IMR-90 (cell line): ENCODE data around the gene ADM5. TPM values are rescaled to one million over a fixed set of nuclear protein-coding genes. Genes with fewer than 3 reads are reported as not detected.

Experiments used
- ATAC-seq: fragments of 200-7000 bp; cut with Tn5 transposase; 2 replicates; pipeline ENCODE4 v1.9.1; 2020; ENCODE audit warnings: low read depth, mild to moderate bottlenecking, moderate library complexity
- BruUV-seq: library from RNA; stranded (reverse); fragments of 400-500 nt; replicated peaks from 2 replicates; lab custom pipeline; 2021; lab: Mats Ljungman, UMichigan
- CTCF ChIA-PET: fragments of 300-600 bp; formaldehyde crosslinking; extraction: SDS; loops from one replicate; lab custom pipeline; 2021; ENCODE audit warnings: antibody characterized with exemption; lab: Yijun Ruan, JAX
- POLR2A ChIA-PET: fragments of 300-600 bp; sonication (Branson Sonifier 250); formaldehyde crosslinking; loops from one replicate; lab custom pipeline; 2022; ENCODE audit warnings: antibody characterized with exemption; ENCODE audit not compliant: unreplicated experiment; lab: Charles Lee
- DNase-seq: peaks from one replicate; pipeline ENCODE4 v3.0.0; 2013
- H2AFZ ChIP-seq: replicated peaks from 2 replicates; pipeline ENCODE3; 2013; ENCODE audit warnings: low read length, mild to moderate bottlenecking; ENCODE audit not compliant: poor library complexity
- H2AK5ac ChIP-seq: 2 replicates; pipeline ENCODE4 v1.6.1; 2013; ENCODE audit warnings: low read depth, low read length, inconsistent platforms
- H2AK9ac ChIP-seq: replicated peaks from 2 replicates; pipeline ENCODE3; 2013; ENCODE audit warnings: mild to moderate bottlenecking, low read depth, low read length, moderate library complexity; ENCODE audit not compliant: poor library complexity
- H2BK120ac ChIP-seq: 2 replicates; pipeline ENCODE4 v1.6.1; 2013; ENCODE audit warnings: low read depth, low read length, inconsistent platforms
- H2BK15ac ChIP-seq: 3 replicates; pipeline ENCODE4 v1.6.1; 2013; ENCODE audit warnings: low read depth, low read length, inconsistent platforms
- H2BK20ac ChIP-seq: 2 replicates; pipeline ENCODE4 v1.6.1; 2013; ENCODE audit warnings: low read depth, mild to moderate bottlenecking, inconsistent platforms, low read length, moderate library complexity
- H2BK5ac ChIP-seq: 2 replicates; pipeline ENCODE4 v1.6.1; 2013; ENCODE audit warnings: mild to moderate bottlenecking, low read depth, low read length, inconsistent platforms; ENCODE audit not compliant: poor library complexity, severe bottlenecking
- H3K14ac ChIP-seq: replicated peaks from 2 replicates; pipeline ENCODE4 v1.6.1; 2013; ENCODE audit warnings: low read depth, low read length, inconsistent platforms
- H3K18ac ChIP-seq: 2 replicates; pipeline ENCODE4 v1.6.1; 2013; ENCODE audit warnings: low read depth, low read length, control low read depth
- H3K23ac ChIP-seq: 2 replicates; pipeline ENCODE4 v1.6.1; 2013; ENCODE audit warnings: low read depth, low read length, inconsistent platforms
- H3K27ac ChIP-seq: 2 replicates; pipeline ENCODE4 v1.5.1; 2013; ENCODE audit warnings: mild to moderate bottlenecking, control low read depth, low read length; ENCODE audit not compliant: insufficient read depth
- H3K27me3 ChIP-seq: 2 replicates; pipeline ENCODE4 v1.6.1; 2013; ENCODE audit warnings: low read length; ENCODE audit not compliant: control insufficient read depth, insufficient read depth
- H3K36me3 ChIP-seq: 2 replicates; pipeline ENCODE4 v1.6.1; 2013; ENCODE audit warnings: low read length, mixed read lengths; ENCODE audit not compliant: control insufficient read depth, insufficient read depth
- H3K4ac ChIP-seq: 2 replicates; pipeline ENCODE4 v1.6.1; 2013; ENCODE audit warnings: low read depth, low read length, inconsistent platforms
- H3K4me1 ChIP-seq: 2 replicates; pipeline ENCODE4 v1.6.1; 2013; ENCODE audit warnings: low read length, mixed read lengths; ENCODE audit not compliant: control insufficient read depth, insufficient read depth
- H3K4me2 ChIP-seq: 2 replicates; pipeline ENCODE4 v1.6.1; 2013; ENCODE audit warnings: low read depth, mild to moderate bottlenecking, control low read depth, low read length, moderate library complexity
- H3K4me3 ChIP-seq: 2 replicates; pipeline ENCODE4 v1.5.1; 2013; ENCODE audit warnings: low read depth, mild to moderate bottlenecking, control low read depth, low read length, moderate library complexity; ENCODE audit not compliant: insufficient read depth
- H3K56ac ChIP-seq: 2 replicates; pipeline ENCODE4 v1.6.1; 2013; ENCODE audit warnings: low read length, inconsistent platforms; ENCODE audit not compliant: insufficient read depth; ENCODE audit errors: extremely low read depth
- H3K79me1 ChIP-seq, 2 experiments: 2 replicates each; pipeline ENCODE4 v1.6.1; 2013; ENCODE audit warnings: low read length in 2 of 2, inconsistent platforms in 1 of 2, low read depth in 1 of 2
- H3K9ac ChIP-seq: 2 replicates; pipeline ENCODE4 v1.6.1; 2013; ENCODE audit warnings: low read depth, low read length, control low read depth
- H3K9me1 ChIP-seq: 2 replicates; pipeline ENCODE4 v1.6.1; 2013; ENCODE audit warnings: low read length, inconsistent platforms; ENCODE audit not compliant: insufficient read depth
- H3K9me3 ChIP-seq: 2 replicates; pipeline ENCODE4 v1.6.1; 2013; ENCODE audit warnings: low read length; ENCODE audit not compliant: control insufficient read depth, insufficient read depth
- H4K20me1 ChIP-seq: 2 replicates; pipeline ENCODE4 v1.6.1; 2013; ENCODE audit warnings: low read length, inconsistent platforms; ENCODE audit not compliant: insufficient read depth
- H4K5ac ChIP-seq: 2 replicates; pipeline ENCODE4 v1.6.1; 2013; ENCODE audit warnings: mild to moderate bottlenecking, low read depth, low read length, control low read depth
- H4K8ac ChIP-seq, 2 experiments: 2 replicates each; pipeline ENCODE4 v1.6.1; 2013; ENCODE audit warnings: low read depth in 2 of 2, low read length in 2 of 2, control low read depth in 1 of 2, inconsistent platforms in 1 of 2
- H4K91ac ChIP-seq: 2 replicates; pipeline ENCODE4 v1.6.1; 2013; ENCODE audit warnings: low read depth, low read length, inconsistent platforms; ENCODE audit not compliant: insufficient read depth
- CEBPB ChIP-seq: IDR thresholded peaks from 2 replicates; pipeline ENCODE4 v1.6.1; 2012; ENCODE audit warnings: low read depth, low read length, improper control_type of control experiment
- MXI1 ChIP-seq: IDR thresholded peaks from 2 replicates; pipeline ENCODE4 v1.6.1; 2012; ENCODE audit warnings: low read depth, mild to moderate bottlenecking, low read length, moderate library complexity, borderline replicate concordance
- NFE2L2 ChIP-seq: fragments of 150-350 bp; IDR thresholded peaks from 2 replicates; pipeline ENCODE4 v1.6.1; 2016; ENCODE audit warnings: low read depth, mild to moderate bottlenecking, low read length
- RFX5 ChIP-seq: IDR thresholded peaks from 2 replicates; pipeline ENCODE4 v1.8.0; 2012; ENCODE audit warnings: low read depth, mild to moderate bottlenecking, low read length, moderate library complexity
- USF2 ChIP-seq: fragments of 150-350 bp; IDR thresholded peaks from 2 replicates; pipeline ENCODE4 v1.6.1; 2017; ENCODE audit warnings: mild to moderate bottlenecking, antibody characterized with exemption, low read length, low read depth
- WGBS, 2 experiments: methylation state at CpG; one replicate each; pipeline versions ENCODE4 v1.1.5 to v1.1.7; 2013; ENCODE audit warnings: missing lambda C conversion rate in 2 of 2; ENCODE audit not compliant: insufficient read length in 1 of 2; ENCODE audit errors: extremely low coverage in 2 of 2; 5-methylcytosine and 5-hydroxymethylcytosine counted together
- dilution Hi-C: fragments of 300-500 bp; cut with HindIII; formaldehyde crosslinking; loops from one replicate; pipeline ENCODE4 v1.14.3; 2018; ENCODE audit warnings: low sequenced_read_pairs; ENCODE audit not compliant: unreplicated experiment
- in situ Hi-C: fragments of 300-500 bp; cut with MboI; formaldehyde crosslinking; loops from 3 replicates; pipeline ENCODE4 v1.14.3; 2019; ENCODE audit warnings: low sequenced_read_pairs, inconsistent platforms, mixed read lengths
- intact Hi-C: fragments of 100-400 bp; cut with micrococcal nuclease; formaldehyde crosslinking; loops from 2 replicates; pipeline ENCODE4 v1.10.0; 2022
- polyA plus RNA-seq, 3 experiments: library from polyadenylated mRNA; depleted of rRNA; stranded (reverse); fragments of >200 nt; gene quantifications; 2 replicates each; pipeline ENCODE4 v1.2.3, GENCODE V29; 2012; ENCODE audit warnings: low replicate concordance in 1 of 3
- total RNA-seq: library from RNA; depleted of rRNA; stranded (reverse); fragments of >200 nt; gene quantifications from 2 replicates; pipeline ENCODE4 v1.2.3, GENCODE V29; 2012

The ADM5 gene
- total and polyA plus RNA-seq, 2 of the 4 experiments (the other 2 are of a cell fraction) = 0.18 to 0.99 TPM

- Histone ChIP-seq H2AK9ac (peak overlapping the region; percentile 9), H4K91ac (no peak overlapping the region; the same call in 1 of the 2 replicates), H2AK5ac (peak overlapping the region; percentile 18; the same call in 1 of the 2 replicates), H3K4me2 (no peak overlapping the region), H4K5ac (no peak overlapping the region), H3K27ac (no peak overlapping the region), H3K9me3 (no peaks in the 10 kb centered on the region), H3K9me1 (peaks cover 12% of the 10 kb centered on the region; the same call in 1 of the 2 replicates), H3K14ac (no peak overlapping the region), H2AFZ (peak overlapping the region; percentile 72), H4K20me1 (no peaks in the 10 kb centered on the region), H4K8ac (no peak overlapping the region), H2BK5ac (no peak overlapping the region), H3K79me1 (no peaks in the 10 kb centered on the region; a peak in 1 of 4 replicates), H3K4me1 (peaks cover 2% of the 10 kb centered on the region; the same call in 1 of the 2 replicates), H2BK20ac (no peak overlapping the region), H3K4me3 (no peak overlapping the region), H2BK120ac (no peak overlapping the region), H3K36me3 (peaks cover 26% of the 10 kb centered on the region), H3K18ac (no peak overlapping the region), H3K4ac (no peak overlapping the region), H3K23ac (no peak overlapping the region), H3K27me3 (no peaks in the 10 kb centered on the region), H3K56ac (no peak overlapping the region), H3K9ac (no peak overlapping the region), H2BK15ac (no peak overlapping the region)
- DNase-seq (peak; percentile 1), ATAC-seq (no peak)
- dilution Hi-C loops (no loop called here), intact Hi-C loops (loop anchor here (10.0 kb wide), 1 partner anchor 102 kb away; the partner anchor contains the start of genes FUZ and MED25), in situ Hi-C loops (no loop called here)
- 74% methylated on average over 14 of the region's 20 CpGs; no CpG with 5 or more reads in 1 of the 2 experiments for WGBS, 2 experiments
- POLR2A ChIA-PET = no interaction called here
- no TSS peak for BruUV-seq
- CTCF ChIA-PET = no interaction called here
- TF ChIP-seq NFE2L2 (no peak), CEBPB (no peak), USF2 (no peak), RFX5 (no peak), MXI1 (no peak)
These were observed 23.0 kb downstream of the ADM5 start for GRCh38 chr19:49712397-49712859.
